NB4 (cell line): ENCODE data around the gene ATRN.
"Not testable (repeated sequence)": the region's sequence is repeated elsewhere in the genome, so short reads cannot be mapped to it uniquely, and the experiment has no call there.

Experiments used
- DNase-seq: peaks from one replicate; pipeline ENCODE4 v3.0.0; 2010; ENCODE audit warnings: low read depth
- H3K4me3 ChIP-seq: one replicate; pipeline ENCODE4 v1.5.1; 2011; ENCODE audit warnings: mild to moderate bottlenecking, low read depth, low read length, moderate library complexity
- CTCF ChIP-seq: IDR thresholded peaks from one replicate; pipeline ENCODE4 v1.5.1; 2012; ENCODE audit warnings: low read depth, low read length
- MAX ChIP-seq: IDR thresholded peaks from 2 replicates; pipeline ENCODE4 v1.6.1; 2011; ENCODE audit warnings: low read depth, low read length
- MYC ChIP-seq: IDR thresholded peaks from 2 replicates; pipeline ENCODE4 v1.6.1; 2011; ENCODE audit warnings: low read depth, low read length
- POLR2A ChIP-seq: IDR thresholded peaks from 2 replicates; pipeline ENCODE4 v1.6.1; 2011; ENCODE audit warnings: mild to moderate bottlenecking; ENCODE audit not compliant: insufficient read length; ENCODE audit errors: extremely low read depth

The ATRN gene

GRCh38 chr20:3470627-3471396 is at the start of gene ATRN:
ATRN (plus strand) TSS chr20:3471018; CDS start chr20:3471108, 90 bp downstream.
- H3K4me3 ChIP-seq: peak within 1 kb of the TSS; percentile 84
- peak; percentile 95 for DNase-seq
- no peak for TF ChIP-seq CTCF
- TF ChIP-seq POLR2A: peak; percentile 98
- TF ChIP-seq MYC: peak; percentile 85
- TF ChIP-seq MAX: peak; percentile 78; the same call in 1 of the 2 replicates

- no peak overlapping the region for H3K4me3 ChIP-seq
- TF ChIP-seq MAX: no peak
- TF ChIP-seq MYC: no peak
- no peak for TF ChIP-seq CTCF
- TF ChIP-seq POLR2A: no peak
Observed at GRCh38 chr20:3421985-3422384, 48.8 kb upstream of the ATRN start.

GRCh38 chr20:3423126-3423525 is 47.7 kb upstream of the ATRN start:
- DNase-seq: peak; percentile 76
- no peak overlapping the region for H3K4me3 ChIP-seq
- TF ChIP-seq MYC: no peak
- TF ChIP-seq MAX: no peak
- TF ChIP-seq POLR2A: no peak
- TF ChIP-seq CTCF: no peak

More at GRCh38 chr20:3421985-3422384, 48.8 kb upstream of the ATRN start:
- no peak for DNase-seq

GRCh38 chr20:3426766-3427165 is 44.1 kb upstream of the ATRN start:
- not testable (repeated sequence) for H3K4me3 ChIP-seq, DNase-seq

GRCh38 chr20:3430376-3431069 is 40.3 kb upstream of the ATRN start:
- TF ChIP-seq MYC (peak; percentile 79), POLR2A (no peak), CTCF (no peak), MAX (peak; percentile 37)
- no peak overlapping the region for H3K4me3 ChIP-seq
- DNase-seq: peak; percentile 98

GRCh38 chr20:3431109-3431508 is 39.7 kb upstream of the ATRN start:
- TF ChIP-seq CTCF: no peak
- no peak for TF ChIP-seq MAX
- TF ChIP-seq POLR2A: no peak
- TF ChIP-seq MYC: no peak
- peak; percentile 39 for DNase-seq
- H3K4me3 ChIP-seq: no peak overlapping the region
